GF-D8 (cell line): ENCODE results near the gene AP2B1.
A peak's percentile ranks its signal among the peaks of the same experiment; 100 is the strongest.
"Not testable (repeated sequence)": the region's sequence is repeated elsewhere in the genome, so short reads cannot be mapped to it uniquely, and the experiment has no call there.

Experiments
- DNase-seq: peaks from one replicate; lab custom pipeline; 2025; lab: John Stamatoyannopoulos, UW

The AP2B1 gene

DNA sequence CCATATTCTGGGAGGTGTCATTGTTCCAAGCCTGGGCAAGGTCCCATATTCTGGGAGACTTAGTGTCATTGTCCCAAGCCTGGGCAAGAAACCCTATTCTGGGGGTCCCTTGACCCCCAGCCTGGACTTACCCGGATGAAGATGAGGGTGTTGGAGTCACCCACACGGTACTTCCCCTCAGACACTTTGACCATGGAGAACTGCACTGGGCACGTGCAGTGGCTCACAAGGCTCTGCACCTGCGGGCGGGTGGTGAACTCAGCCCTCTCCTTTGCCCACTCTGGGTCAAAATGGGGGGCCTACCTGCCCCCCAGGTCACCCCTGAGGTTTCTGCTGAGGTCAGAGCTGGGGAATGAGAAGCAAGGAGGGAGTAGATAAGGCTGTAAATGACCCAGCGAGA, 161.9 kb downstream of the AP2B1 start:
- DNase-seq = no peak

DNA sequence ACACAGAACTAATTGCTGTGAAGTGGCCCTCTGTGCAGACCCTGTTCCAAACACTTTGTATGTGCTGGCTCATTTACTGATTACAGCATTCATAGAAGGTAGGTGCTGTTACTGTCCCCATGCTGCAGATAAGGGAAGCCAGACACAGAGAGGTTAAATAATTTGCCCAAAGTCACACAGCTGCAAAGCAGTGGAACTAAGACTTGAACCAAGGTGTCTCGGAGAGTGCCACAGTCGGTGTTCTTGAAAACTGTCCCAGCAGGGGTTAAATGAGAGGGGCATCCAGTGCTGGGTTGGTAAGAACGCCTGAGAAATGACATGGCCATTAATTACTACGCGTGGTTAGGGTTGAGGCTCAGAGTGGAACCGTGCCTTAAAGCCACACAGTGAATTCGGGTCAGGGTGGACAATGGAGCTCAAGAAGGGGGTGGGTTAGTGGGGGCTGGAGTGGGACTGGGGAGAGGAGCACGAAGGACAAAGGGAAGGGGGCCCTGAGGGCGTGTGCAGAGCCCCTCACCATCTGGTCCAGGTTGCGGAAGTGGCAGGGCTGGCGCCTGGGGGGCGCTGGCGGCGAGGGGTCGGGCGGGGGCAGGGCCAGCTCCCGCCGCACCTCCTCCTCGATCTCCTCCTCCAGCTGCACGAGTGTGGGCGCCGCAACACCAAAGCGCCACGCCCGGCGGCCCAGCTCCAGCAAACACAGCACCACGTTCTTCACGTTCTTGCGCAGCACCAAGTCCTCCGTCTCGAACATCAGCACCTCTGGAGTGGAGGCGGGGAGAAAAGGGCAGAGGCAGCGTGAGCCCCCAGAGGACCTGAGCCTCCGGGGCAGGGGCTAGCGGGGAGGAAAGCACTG, 162.7 kb downstream of the AP2B1 start:
- no peak for DNase-seq

DNA sequence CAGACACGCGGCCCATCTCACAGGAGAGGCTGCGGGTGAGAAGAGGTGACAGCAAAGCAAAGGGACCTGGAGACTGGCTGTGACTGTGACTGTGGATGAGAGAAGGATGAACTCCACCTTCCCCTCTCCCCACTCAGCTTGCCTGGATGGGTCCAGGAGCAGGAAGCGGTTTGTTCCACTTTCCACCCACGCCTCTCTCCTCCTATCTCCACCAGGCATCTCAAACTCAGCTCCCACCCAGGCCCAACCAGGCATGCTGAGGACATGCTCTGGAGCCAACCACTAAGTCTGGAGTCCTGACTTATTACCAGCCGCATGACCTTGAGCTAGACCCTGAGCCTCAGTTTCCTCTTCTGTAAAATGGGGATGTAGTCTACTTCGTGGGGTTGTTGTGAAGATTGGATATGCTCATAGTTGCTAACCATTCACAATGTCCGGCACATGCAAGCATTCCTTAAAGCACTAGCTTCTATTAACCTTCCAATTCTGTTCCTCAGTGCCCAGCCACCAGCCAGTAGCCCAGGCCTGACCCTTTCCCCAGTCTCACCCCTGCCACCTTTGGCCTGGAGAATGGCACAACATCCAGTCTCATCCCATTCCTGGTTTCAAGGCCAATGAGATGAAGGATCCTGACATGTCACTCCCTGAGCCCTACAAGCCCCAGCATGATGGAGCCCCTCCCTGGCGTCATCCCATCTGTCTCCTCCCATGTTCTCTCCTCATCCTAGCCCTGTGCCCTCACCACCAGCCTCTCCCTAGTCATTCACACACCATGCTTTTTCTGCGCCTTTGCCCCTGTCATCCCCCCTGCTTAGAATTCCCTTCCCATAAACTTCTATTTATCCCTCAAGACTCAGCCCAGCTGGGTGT, 163.6 kb downstream of the AP2B1 start:
- DNase-seq = no peak

DNA sequence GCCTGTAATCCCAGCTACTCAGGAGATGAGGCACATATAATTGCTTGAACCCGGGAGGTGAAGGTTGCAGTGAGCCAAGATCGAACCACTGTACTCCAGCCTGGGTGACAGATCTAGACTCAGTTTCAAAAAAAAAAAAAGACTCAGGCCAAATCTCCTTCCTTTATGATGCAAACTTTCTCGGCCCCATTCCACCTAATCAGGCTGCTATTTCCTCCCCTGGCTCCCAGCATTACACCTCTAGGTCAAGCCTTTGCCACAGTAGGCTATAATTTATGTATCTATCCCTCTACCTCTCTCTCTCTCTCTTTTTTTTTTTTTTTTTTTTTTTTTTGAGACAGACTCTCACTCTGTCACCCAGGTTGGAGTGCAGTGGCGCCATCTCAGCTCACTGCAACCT, 164.4 kb downstream of the AP2B1 start:
- DNase-seq = not testable (repeated sequence)

- DNase-seq = no peak
Measured at GRCh38 chr17:35752471-35752870, 165.3 kb downstream of the AP2B1 start.

DNA sequence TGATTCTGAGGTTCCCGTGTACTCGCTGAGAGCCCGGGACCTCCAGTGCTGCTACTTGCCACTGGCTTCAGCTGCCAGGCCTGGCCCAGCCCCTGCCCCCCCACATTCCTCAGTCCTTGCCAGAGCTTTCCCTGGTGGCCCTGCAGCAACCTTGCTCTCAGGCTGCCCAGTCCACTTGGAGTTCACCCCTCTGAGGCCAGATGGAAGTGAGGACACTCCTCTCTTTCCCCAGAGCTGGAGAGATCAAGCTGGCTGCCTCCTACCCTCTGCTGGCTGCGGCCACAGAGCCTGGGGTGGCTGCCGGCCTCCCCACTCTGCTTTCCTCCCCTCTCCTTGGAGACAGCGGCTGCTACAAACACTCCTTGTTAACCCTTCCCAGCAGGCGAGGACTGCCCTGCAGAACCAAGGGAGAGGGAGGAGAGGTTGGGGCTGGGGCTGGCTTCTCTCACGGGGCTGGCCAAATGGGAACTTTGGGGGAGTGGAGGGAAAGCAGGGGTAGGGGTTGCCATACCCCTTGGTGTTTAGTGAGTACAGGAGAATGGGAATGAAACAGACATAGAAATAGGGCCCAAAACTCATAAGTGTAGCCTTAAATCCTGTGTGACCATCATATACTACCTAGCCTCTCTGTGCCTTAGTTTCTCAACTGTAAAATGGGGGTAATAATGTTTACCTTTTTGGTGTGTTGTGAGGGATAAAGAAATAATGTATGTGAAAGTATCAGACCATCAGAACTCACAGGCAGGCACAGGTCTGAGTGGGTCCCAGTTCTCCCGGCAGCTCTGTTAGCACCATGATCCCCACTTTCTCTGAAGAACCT, 166.0 kb downstream of the AP2B1 start, which contains the start of gene GAS2L2:
TSS of gene GAS2L2 (minus strand) at position 295 of the 820 bp plus-strand sequence. CDS start 389 bp downstream, outside the sequence.
- DNase-seq = no peak

DNA sequence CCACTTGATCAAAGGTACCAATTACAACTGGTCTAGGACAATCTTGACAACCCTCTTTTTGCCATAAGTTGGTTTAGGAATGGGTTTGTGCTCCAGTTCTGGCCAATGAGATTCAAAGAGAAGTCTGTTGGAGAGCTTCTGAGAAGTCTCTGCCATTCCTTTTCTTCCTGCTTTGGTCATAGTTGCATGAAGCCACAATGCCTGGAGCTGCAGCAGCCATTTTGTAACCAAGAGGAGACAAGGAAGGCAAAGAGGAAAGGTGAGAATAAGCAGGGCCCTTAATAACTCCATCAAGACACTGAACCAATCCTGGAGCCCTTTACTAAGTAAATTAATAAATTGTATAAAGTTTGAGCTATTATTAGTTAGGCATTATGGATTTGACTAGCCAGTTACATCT, 170.1 kb downstream of the AP2B1 start:
- no peak for DNase-seq

DNA sequence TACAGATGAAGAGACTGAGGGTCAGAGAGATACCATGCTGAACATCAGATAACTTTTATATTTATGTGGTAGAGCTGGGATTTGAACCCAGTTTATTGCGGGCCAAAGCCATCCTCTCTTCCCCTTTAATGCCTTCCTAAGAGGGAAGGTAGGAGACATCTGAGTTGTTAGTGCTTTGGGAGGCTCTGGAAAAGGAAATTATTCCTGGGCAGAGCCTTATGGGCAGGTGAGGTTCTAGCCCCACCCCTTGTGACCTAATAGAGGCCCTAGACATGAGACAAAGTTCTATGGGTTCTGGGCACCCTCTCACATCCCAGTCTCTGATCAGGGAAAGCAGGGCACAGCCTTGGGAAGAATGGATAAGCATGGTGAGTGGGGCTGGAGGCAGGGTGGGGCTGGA, 173.5 kb downstream of the AP2B1 start, which contains the start of gene C17orf50:
TSS of gene C17orf50 (plus strand) at position 301 of the 400 bp plus-strand sequence. CDS start at position 356, 55 bp downstream.
- no peak for DNase-seq

- DNase-seq = no peak
Measured at GRCh38 chr17:35761601-35762000, 174.5 kb downstream of the AP2B1 start.

DNA sequence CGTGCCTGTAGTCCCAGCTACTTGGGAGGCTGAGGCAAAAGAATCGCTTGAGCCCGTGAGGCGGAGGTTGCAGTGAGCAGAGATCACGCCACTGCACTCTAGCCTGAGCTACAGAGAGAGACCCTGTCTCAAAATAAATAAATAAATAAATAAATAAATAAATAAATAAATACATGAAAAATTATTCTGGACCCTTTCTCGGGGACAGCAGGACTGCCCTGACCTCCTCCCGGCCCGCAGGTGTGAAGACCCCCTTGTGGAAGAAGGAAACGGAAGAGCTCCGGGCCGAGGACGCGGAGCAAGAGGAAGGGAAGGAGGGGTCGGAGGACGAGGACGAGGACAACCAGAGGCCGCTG, 176.6 kb downstream of the AP2B1 start:
- DNase-seq = no peak

DNA sequence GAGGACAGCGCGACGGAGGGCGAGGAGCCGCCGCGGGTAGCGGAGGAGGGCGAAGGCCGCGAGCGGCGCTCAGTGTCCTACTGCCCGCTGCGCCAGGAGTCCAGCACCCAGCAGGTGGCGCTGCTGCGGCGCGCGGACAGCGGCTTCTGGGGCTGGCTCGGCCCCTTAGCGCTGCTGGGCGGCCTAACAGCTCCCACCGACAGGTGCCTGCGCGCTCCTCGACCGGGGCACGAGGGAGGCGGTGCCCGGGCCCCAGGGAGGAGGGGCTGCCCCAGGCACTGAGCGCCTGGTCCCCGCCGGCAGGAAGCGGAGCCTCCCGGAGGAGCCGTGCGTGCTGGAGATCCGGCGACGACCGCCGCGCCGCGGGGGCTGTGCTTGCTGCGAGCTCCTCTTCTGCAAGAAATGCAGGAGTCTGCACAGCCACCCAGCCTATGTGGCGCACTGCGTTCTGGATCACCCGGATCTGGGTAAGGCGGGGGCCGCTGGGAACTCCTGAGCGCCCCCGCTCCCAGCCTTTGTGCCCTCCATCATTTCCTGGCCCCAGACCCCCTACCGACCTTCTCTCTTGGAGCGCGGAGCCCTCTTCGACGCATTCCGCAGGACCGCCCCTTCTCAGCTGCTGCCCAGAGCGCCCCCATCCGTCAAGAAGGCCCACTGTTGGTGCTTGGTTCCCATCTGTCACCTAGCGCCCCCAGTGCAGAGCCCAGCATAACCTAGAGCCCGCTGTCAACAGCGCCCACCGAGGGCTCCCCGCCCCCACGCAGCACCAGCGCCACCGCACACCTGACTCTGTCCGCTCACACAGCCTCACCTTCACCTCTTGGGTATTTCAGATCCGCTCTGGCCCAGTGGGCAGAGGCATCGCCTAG, 177.2 kb downstream of the AP2B1 start:
- peak; percentile 45 for DNase-seq

- no peak for DNase-seq
Measured at GRCh38 chr17:35765086-35765710, 178.1 kb downstream of the AP2B1 start.

GRCh38 chr17:35765756-35766488, 178.8 kb downstream of the AP2B1 start:
- no peak for DNase-seq

DNA sequence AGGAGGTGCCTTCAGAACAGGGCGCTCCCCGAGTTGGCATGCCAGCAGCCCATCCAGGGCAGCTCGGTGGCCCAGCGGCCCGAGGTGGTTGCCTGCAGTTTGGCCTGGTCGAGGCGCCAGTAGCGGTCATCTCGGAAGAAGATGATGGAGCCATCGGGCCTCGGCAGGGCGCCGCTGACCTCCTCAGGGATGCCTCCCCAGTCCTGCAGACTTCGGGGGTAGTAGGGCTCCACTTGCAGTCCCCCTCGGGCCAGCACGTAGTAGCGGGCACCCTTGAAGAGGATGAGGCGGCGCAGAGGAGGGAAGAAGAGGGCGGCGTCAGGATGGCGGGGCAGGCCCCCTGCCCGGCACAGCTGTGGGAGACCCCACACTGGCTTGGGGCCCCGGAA, 179.4 kb downstream of the AP2B1 start:
- no peak for DNase-seq

- peak; percentile 5 for DNase-seq
Measured at GRCh38 chr17:35766903-35767510, 179.9 kb downstream of the AP2B1 start.

GRCh38 chr17:35768797-35769196, 181.7 kb downstream of the AP2B1 start:
- no peak for DNase-seq

GRCh38 chr17:35769895-35770486, 182.9 kb downstream of the AP2B1 start:
- DNase-seq = no peak

GRCh38 chr17:35773129-35773528, 186.0 kb downstream of the AP2B1 start:
- DNase-seq = no peak
